Chondrocyte (in vitro differentiated cells): ENCODE data around the gene CELF2. TPM values are rescaled to one million over a fixed set of nuclear protein-coding genes. Genes with fewer than 3 reads are reported as not detected.

Experiments used
- DNase-seq: peaks from one replicate; pipeline ENCODE4 v3.0.0; 2021; ENCODE audit warnings: mixed read lengths, low spot score
- H3K27ac Mint-ChIP-seq: one replicate; pipeline ENCODE4 v1.8.0; 2021; ENCODE audit warnings: mild to moderate bottlenecking, moderate library complexity, mixed read lengths; ENCODE audit not compliant: unreplicated experiment
- H3K27me3 Mint-ChIP-seq: 2 replicates; pipeline ENCODE4 v1.8.0; 2021; ENCODE audit warnings: low read depth, mixed read lengths
- H3K36me3 Mint-ChIP-seq: 2 replicates; pipeline ENCODE4 v1.8.0; 2021; ENCODE audit warnings: low read depth, mixed read lengths
- H3K4me1 Mint-ChIP-seq: 2 replicates; pipeline ENCODE4 v1.8.0; 2021; ENCODE audit warnings: low read depth, mild to moderate bottlenecking, mixed read lengths
- H3K4me3 Mint-ChIP-seq: one replicate; pipeline ENCODE4 v1.8.0; 2021; ENCODE audit warnings: mild to moderate bottlenecking, moderate library complexity, mixed read lengths; ENCODE audit not compliant: unreplicated experiment
- H3K9me3 Mint-ChIP-seq: 2 replicates; pipeline ENCODE4 v1.8.0; 2021; ENCODE audit warnings: low read depth, mixed read lengths
- CTCF ChIP-seq: fragments of 200-600 bp; sonication (generic); IDR thresholded peaks from 2 replicates; pipeline ENCODE4 v1.5.0; 2021; ENCODE audit warnings: antibody characterized with exemption, mild to moderate bottlenecking, moderate library complexity
- total RNA-seq: library from RNA; stranded (reverse); gene quantifications from 3 replicates; pipeline ENCODE4 v1.2.1, GENCODE V29; 2021

Gene CELF2
- total RNA-seq, 1 donor from 2014 or later = 44.3 TPM

GRCh38 chr10:11236234-11236633, 218.6 kb downstream of the CELF2 start:
- DNase-seq = no peak
- Mint-ChIP-seq H3K27me3 (no peaks in the 10 kb centered on the region), H3K27ac (no peak overlapping the region), H3K4me1 (peaks cover 5% of the 10 kb centered on the region), H3K4me3 (no peak overlapping the region), H3K9me3 (no peaks in the 10 kb centered on the region), H3K36me3 (no peaks in the 10 kb centered on the region)
- no peak for TF ChIP-seq CTCF

GRCh38 chr10:11237571-11237970, 219.9 kb downstream of the CELF2 start:
- no peaks in the 10 kb centered on the region for H3K27me3 Mint-ChIP-seq

GRCh38 chr10:11238893-11239292, 221.2 kb downstream of the CELF2 start:
- H3K9me3 Mint-ChIP-seq = no peaks in the 10 kb centered on the region
- no peak overlapping the region for H3K27ac Mint-ChIP-seq

More at GRCh38 chr10:11237571-11237970, 219.9 kb downstream of the CELF2 start:
- TF ChIP-seq CTCF = no peak
- H3K4me1 Mint-ChIP-seq = peaks cover 5% of the 10 kb centered on the region
- no peak overlapping the region for H3K4me3 Mint-ChIP-seq
- no peak for DNase-seq
- H3K27ac Mint-ChIP-seq = no peak overlapping the region
- H3K36me3 Mint-ChIP-seq = no peaks in the 10 kb centered on the region
- H3K9me3 Mint-ChIP-seq = no peaks in the 10 kb centered on the region

GRCh38 chr10:11240641-11241040, 223.0 kb downstream of the CELF2 start:
- H3K27ac Mint-ChIP-seq = no peak overlapping the region
- no peaks in the 10 kb centered on the region for H3K9me3 Mint-ChIP-seq
- H3K4me1 Mint-ChIP-seq = no peaks in the 10 kb centered on the region
- H3K4me3 Mint-ChIP-seq = no peak overlapping the region
- H3K36me3 Mint-ChIP-seq = no peaks in the 10 kb centered on the region
- DNase-seq = no peak
- TF ChIP-seq CTCF = no peak
- H3K27me3 Mint-ChIP-seq = no peaks in the 10 kb centered on the region

More at GRCh38 chr10:11238893-11239292, 221.2 kb downstream of the CELF2 start:
- H3K4me1 Mint-ChIP-seq = peaks cover 5% of the 10 kb centered on the region
- no peaks in the 10 kb centered on the region for H3K36me3 Mint-ChIP-seq
- H3K4me3 Mint-ChIP-seq = no peak overlapping the region
- DNase-seq = no peak
- no peaks in the 10 kb centered on the region for H3K27me3 Mint-ChIP-seq
- TF ChIP-seq CTCF = no peak

GRCh38 chr10:11242443-11243387, 225.0 kb downstream of the CELF2 start:
- no peaks in the 10 kb centered on the region for H3K36me3 Mint-ChIP-seq
- no peak overlapping the region for H3K4me3 Mint-ChIP-seq
- no peak for DNase-seq
- no peaks in the 10 kb centered on the region for H3K27me3 Mint-ChIP-seq
- H3K9me3 Mint-ChIP-seq = no peaks in the 10 kb centered on the region
- no peaks in the 10 kb centered on the region for H3K4me1 Mint-ChIP-seq
- TF ChIP-seq CTCF = no peak
- no peak overlapping the region for H3K27ac Mint-ChIP-seq
